GM19395 (cell line): ENCODE results near the gene HS6ST3.
"Not testable (repeated sequence)": the region's sequence is repeated elsewhere in the genome, so short reads cannot be mapped to it uniquely, and the experiment has no call there.

Experiments used
- ATAC-seq: cut with Tn5 transposase; IDR thresholded peaks from one replicate; pipeline ENCODE4 v1.9.1; 2021; ENCODE audit warnings: mild to moderate bottlenecking, moderate library complexity; ENCODE audit not compliant: unreplicated experiment

The HS6ST3 gene

DNA sequence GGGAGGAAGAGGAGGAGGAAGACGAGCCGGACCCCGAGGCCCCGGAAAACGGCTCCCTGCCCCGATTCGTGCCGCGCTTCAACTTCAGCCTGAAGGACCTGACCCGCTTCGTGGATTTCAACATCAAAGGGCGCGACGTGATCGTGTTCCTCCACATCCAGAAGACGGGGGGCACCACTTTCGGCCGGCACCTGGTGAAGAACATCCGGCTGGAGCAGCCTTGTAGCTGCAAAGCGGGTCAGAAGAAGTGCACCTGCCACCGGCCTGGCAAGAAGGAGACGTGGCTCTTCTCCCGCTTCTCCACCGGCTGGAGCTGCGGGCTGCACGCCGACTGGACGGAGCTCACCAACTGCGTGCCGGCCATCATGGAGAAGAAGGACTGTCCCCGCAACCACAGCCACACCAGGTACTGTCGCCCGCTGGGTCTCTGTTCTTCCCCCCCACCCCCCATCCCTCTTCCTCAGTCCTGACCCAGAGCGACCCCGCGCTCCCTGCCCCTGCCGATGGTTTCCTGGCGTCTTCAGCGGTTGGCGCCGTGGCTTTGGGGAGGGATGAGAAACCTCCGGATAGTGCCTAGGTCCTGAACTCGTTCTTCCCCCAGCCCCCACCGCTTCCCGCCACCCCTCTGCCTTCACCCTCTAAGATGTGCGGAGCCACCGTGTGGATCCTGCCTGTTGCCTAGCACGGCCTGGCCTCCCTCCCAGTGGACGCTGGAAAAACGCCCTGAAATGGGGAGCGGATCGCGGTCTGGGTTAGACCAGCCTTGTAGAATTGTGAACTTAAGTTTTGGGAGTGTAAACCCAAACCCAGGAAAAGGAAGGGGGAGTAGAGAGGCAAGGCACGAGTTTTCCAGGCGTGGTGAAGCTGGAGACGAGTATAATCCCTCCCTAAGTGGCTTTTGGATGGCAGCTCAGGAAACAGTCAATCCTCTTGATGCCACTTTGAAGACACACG, 1.5 kb downstream of the HS6ST3 start:
- ATAC-seq = no peak

GRCh38 chr13:96093296-96094006, 3.5 kb downstream of the HS6ST3 start:
- ATAC-seq = no peak

DNA sequence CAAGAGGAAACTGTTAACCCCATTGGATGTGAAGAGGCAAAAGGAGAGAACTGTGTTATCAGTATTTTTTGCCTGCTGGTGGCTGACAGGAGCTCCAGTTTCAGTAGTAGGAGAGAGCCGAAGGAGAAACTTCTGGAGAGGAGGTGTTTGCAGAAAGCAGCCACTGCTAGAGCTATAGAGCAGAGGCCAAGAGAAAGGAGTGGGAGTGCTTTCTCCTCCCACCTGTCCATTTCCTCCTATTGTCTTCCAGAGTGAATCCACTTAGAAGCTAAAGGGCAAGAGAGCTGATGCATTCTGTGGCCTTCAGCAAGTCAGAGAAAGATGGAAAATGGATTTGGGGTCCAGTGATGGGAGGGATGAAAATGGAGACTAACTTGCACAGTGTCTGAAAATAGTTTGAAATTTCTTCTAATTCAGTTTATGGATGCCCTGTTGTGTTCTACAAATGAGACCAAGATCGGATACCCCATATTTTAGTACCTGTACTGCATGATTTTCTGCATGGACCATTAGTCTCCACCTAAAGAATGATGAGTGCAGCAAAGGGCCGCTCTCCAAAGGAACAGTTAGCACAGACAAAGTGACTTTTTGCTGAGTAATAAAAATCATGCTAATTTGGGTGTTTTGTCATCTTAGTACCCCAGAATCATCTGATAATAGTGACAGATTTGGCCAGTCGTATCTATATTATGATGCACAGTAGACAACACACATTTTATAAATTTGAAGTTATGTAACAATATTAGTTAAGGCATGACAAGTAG, 10.7 kb downstream of the HS6ST3 start:
- ATAC-seq = no peak

GRCh38 chr13:96104516-96104915, 14.6 kb downstream of the HS6ST3 start:
- no peak for ATAC-seq

DNA sequence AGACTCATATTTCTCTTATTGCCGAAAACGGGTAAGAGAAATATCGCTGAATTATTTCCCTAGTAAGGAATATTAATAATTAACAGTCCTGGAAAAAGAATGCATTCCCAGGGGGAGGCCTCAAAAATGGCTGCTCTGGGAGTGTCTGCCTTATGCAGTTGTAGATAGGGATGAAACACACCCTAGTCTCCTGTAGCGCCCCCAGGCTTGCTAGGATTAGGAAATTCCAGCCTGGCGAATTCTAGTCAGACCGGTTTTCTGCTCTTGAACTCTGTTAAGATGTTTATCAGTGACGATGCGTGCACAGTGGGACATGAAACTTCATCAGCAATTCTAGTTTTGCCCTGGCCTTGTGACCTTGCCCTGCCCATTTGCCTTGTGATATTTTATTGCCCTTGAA, 18.2 kb downstream of the HS6ST3 start:
- not testable (repeated sequence) for ATAC-seq

DNA sequence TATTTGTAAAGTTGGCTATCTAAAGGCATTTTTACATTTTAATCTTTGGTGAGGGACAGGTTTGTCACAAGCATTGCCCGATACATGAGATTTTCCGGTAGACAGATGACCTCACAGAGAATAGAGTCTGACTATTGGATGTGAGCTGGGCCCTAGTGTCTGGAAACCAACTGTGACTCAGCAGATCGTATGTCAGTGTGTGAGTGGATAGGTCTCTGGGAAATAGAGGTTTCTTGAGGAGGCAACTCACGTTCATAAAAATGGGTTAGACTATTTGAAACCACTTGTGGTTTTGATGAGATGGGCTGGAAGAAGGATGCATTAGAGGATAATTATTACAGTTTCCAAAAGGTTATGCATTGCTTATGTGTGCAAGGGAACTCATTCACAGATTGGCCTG, 19.2 kb downstream of the HS6ST3 start:
- ATAC-seq = no peak

GRCh38 chr13:96112936-96113335, 23.0 kb downstream of the HS6ST3 start:
- no peak for ATAC-seq

DNA sequence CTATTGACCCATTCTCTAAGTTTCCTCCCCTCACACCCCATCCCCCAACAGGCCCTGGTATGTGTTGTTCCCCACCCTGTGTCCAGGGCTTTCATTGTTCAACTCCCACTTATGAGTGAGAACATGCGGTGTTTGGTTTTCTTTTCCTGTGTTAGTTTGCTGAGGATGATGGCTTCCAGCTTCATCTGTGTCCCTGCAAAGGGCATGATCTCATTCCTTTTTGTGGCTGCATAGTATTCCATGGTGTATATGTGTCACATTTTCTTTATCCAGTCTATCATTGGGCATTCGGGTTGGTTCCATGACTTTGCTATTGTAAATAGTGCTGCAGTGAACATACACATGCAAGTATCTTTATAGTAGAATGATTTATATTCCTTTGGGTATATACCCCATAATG, 25.5 kb downstream of the HS6ST3 start:
- ATAC-seq = not testable (repeated sequence)

DNA sequence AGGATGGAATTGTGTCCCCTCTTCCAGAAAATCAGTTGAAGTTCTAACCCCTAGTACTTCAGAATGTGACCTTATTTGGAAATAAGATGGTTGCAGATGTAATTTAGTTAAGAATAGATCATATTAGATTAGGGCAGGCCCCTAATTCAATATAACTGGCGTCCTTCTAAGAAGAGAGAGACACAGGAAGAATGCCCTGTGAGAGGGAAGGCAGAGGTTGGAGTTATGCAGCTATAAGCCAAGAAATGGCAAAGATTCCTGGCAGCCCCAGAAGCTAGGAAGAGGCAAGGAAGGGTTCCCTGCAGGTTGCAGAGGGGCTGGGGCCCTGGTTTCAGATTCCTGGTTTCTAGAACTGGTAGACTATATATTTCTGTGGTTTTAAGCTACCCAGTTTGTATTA, 30.0 kb downstream of the HS6ST3 start:
- no peak for ATAC-seq

- no peak for ATAC-seq
These were observed 41.0 kb downstream of the HS6ST3 start for GRCh38 chr13:96130818-96131340.

- ATAC-seq = no peak
These were observed 51.1 kb downstream of the HS6ST3 start for GRCh38 chr13:96141032-96141431.

DNA sequence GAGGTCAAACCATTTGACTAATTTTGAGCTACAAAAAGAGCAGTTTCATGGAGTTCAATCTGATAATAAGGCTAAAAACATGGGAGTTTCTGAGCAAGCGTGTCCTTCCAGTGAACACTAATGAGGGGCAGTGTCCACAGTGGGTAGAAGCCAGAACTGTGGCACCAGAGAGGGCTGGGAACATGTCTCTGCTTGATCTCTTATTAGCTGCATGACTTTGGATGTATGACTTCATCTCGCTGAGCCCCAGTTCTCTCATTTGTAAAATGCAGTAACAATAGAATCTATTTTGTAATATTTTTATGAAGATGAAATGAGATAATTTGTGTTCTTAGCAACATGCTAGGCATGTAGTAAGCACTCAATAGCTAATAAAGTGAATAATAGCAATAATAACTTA, 69.8 kb downstream of the HS6ST3 start:
- ATAC-seq = no peak

DNA sequence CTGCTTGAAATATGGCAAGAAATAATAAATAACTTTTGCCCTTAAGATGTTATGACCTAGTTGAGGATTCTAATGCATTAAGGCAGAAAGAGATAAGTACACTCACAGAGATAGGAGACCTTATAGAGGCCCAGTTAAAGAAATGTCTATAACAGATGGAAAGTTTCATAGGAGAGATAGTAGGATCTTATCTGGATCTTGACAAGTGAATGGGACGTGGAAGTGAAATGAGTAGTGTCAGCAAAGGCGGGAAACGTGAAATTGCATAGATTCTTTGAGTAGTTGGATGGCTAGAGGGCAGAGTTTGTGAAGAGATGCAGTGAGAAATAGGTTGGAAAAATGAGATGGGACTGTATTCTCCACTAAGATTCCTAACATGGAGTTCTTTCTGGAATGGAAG, 71.2 kb downstream of the HS6ST3 start:
- no peak for ATAC-seq

DNA sequence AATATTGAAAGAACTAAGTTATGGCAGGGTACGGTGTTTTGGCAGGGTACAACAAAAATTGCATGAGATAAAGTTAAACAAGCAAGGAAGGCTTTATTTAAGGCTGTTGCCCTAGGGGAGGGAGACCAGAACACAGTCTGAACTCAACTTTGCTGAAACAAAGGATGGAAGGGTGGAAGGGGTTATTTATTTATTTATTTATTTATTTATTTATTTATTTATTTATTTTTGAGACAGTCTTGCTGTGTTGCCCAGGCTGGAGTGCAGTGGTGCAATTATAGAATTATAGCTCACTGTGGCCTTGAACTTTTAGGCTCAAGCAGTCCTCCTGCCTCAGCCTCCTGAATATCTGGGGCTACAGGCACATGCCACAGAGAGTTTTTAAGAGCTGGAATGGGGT, 75.9 kb downstream of the HS6ST3 start:
- ATAC-seq = no peak

DNA sequence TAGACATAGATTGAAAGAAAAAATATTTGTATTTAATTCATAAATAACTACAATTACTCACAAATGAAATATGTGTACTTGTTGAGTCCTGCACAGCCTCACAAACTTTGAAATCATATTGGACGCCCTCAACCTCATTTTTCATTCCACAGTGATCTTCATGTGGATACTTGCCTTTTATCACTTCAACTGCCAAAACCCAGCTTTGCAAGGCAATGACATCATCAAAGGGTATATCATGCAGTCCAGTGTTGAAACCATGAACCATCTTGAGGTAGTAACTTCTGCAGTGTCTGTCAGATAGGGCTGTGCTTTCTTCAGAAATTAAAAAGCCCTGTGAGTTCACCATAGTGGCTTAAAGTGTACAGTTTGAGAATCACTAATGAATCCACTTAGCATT, 82.2 kb downstream of the HS6ST3 start:
- no peak for ATAC-seq

DNA sequence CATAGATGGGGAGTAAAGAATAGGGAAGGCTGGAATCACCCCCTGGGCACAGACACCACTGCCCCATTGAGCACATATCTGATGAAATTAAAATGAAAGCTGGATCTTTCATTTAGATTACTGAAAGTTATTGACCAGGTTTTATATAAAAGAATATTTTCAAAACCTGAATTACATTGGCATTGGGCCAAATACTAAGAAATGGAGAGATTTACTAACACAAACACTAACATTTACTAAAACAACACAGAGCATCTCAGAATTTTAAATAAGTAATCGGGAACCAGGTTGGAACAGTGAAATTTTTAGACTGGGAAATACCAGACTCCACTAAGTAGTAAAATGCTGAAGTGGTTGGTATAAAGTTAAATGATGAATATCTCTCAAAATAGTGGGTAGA, 88.9 kb downstream of the HS6ST3 start:
- ATAC-seq = no peak

GRCh38 chr13:96179309-96179708, 89.4 kb downstream of the HS6ST3 start:
- no peak for ATAC-seq

DNA sequence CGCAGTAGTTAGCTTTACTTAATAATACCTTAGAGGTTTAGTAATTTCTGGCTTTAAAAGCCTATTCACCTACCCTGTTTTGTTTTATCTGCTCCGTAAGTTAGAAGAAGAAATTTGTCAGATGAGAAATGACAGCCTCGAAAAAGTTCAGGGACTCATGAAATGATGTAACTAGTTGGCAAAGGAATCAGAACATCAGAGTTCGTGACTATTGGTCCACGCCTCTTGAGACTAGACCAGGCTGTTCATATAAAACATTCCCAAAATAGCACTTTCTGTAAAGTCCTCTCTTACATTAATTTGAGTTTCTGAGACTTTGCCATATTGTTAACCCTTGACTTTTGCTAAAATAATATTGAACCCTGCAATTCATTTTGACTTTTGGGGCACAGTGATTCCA, 92.0 kb downstream of the HS6ST3 start:
- no peak for ATAC-seq

DNA sequence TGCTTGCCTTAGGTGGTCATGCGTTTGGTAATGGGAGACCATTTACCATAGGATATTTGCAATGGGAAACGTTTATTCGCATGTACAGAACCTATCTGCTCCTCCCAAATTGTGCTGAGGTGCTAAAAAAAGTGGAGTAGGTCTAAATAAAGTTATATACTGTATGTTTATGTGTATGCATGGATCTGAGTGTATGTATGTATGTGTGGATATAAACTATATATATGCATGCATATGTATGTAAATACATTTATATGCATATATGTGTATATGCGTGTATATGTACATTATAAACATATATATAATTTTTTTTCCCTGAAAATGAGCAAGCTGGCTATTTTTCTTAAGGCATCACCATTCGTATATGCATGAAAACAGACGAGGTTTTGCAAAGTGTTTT, 95.9 kb downstream of the HS6ST3 start:
- no peak for ATAC-seq

GRCh38 chr13:96191367-96191766, 101.5 kb downstream of the HS6ST3 start:
- no peak for ATAC-seq

DNA sequence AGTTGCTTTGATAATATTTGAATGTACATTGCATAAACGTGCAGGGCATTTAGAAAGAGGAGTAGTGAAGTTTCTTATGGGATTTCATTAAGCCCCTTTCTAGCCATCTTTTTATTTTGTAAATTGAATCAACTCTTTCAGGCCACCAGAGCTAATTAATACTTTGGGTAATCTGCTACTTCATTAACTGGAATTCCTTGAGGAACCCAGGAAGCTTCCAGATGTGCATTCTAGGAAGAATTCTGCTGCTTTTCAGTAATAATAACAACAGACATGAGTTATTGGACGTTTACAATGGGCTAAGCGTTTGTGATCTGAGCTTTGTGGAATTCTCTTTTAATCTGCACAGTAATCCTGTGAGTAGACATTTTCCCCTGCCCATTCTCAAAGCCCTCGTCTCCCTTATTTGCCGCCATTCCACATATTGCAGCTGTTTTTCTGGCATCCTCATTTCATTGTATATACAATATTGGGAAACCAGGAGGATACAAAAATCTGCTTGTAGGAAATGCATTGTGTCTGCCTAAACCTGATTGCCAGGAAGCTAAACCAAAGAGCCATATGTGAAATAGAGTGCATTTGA, 103.9 kb downstream of the HS6ST3 start:
- no peak for ATAC-seq
